PC-3 (cell line): ENCODE measurements around the gene NDUFC2.
"Not testable (repeated sequence)": the region's sequence is repeated elsewhere in the genome, so short reads cannot be mapped to it uniquely, and the experiment has no call there.

Experiments used
- CTCF ChIP-seq: fragments of 300-600 bp; sonication (generic); conservative IDR thresholded peaks from 2 replicates; pipeline ENCODE4 v1.5.1; 2017; ENCODE audit warnings: antibody characterized with exemption, low read depth, mild to moderate bottlenecking, low read length
- EZH2 ChIP-seq: fragments of 300-600 bp; sonication (generic); IDR thresholded peaks from one replicate; pipeline ENCODE4 v1.6.1; 2017; ENCODE audit warnings: antibody characterized with exemption, mild to moderate bottlenecking, low read length; ENCODE audit not compliant: unreplicated experiment

- not testable (repeated sequence) for TF ChIP-seq CTCF, EZH2
These were observed 2.1 kb downstream of the NDUFC2 start for GRCh38 chr11:78077592-78077991.
